LHCN-M2 (cell line): Measurements from ENCODE around the gene LRP1. TPM values are rescaled to one million over a fixed set of nuclear protein-coding genes. Genes with fewer than 3 reads are reported as not detected.
A peak's percentile ranks its signal among the peaks of the same experiment; 100 is the strongest.

Experiments
- DNase-seq: peaks from one replicate; pipeline ENCODE4 v3.0.0-alpha.2; 2012; ENCODE audit warnings: low read depth
- total RNA-seq: library from RNA; depleted of rRNA; stranded (reverse); fragments of >200 nt; gene quantifications from 2 replicates; pipeline ENCODE4 v1.2.3, GENCODE V29; 2014

Gene LRP1
- total RNA-seq, 1 experiment from 2014 or later: 89.0 TPM

DNA sequence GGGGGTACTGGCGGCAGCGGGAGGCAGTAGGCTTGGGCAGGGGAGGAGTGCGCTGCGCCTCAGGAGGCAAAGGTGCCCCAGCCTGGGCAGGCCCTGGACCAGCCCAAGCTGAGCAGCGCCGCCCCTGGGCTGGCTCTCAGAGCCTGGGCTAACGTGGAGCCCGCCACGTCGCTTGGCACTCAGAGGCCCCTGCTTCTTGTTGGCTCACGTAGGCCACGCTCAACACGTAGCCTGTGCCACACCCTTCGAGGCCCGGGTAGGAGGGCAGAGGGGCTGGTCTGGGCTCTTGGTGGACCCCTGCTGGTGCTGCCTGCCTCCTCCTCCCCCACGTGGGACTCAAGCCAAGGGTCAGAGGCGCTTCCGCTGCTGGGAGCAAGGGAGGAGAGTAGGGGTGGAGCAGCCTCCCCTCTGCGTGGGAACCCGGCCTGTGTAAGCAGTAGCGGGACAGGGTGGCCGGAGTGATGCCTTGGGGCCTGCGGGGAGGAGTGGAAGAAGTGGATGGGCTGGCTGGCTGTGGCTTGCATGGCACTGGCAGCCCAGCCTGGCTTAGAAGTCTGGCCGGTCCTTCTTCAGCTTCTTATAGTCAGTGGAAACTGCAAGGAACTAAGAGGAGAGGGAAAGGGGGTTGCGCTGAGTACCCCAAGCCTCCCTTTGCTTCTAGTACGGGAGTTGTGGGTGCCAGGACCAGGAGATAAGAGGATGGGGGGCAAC lies 106.9 kb downstream of the LRP1 start:
- DNase-seq: no peak

DNA sequence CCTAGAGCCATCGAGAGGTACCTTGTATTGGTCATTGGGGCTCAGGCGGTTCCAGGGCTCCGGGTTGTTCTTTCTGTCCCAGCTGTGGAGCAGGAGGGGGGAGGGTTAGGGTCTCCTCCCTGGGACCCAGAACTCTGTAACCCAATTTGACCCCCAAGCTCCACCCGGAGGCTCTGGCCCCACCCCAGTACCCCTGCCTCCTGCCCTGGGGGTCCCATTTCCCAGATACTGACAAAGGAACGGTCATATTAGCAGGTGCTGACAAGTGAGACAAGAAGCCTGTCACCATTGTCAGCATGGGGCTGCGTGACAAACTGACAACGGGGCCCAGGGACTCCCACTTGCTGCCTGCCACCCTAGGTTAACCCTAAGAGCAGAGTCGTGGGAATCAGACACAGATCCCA lies 107.4 kb downstream of the LRP1 start:
- DNase-seq: no peak

DNA sequence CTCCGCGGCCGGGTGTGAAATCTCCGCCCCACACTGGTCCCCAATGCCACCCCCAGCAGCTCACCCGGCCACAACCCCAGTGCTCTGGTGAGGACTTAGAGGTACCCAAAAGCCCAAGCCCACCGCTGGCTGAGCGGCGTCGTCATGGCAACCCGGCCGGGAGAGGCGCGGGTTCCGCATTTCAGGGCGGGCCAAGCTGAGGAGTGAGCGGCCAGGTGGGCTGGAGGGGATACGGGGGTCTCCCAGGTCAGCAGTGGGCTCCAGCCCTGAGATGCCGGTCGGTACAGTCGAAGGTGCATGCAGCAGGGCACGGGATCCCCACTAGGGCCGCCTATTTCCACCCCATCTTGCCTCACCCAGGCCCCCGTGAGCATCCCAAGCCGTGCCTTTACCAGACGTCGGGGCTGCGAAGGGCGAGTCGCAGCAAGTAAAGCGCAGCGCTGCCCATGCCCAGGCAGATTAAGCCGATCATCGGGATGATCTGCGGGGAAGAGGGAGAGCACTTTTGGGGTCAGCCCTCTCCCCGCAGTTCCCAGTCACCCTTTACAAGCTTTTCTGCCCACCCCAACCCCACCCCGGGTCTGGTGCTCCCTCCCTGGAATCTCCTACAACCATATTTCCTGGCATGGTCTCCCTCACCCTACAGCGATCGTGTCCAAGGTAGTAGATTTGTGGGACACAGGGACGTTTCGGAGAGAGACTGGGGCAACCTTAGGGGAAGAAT lies 108.1 kb downstream of the LRP1 start:
- no peak for DNase-seq

DNA sequence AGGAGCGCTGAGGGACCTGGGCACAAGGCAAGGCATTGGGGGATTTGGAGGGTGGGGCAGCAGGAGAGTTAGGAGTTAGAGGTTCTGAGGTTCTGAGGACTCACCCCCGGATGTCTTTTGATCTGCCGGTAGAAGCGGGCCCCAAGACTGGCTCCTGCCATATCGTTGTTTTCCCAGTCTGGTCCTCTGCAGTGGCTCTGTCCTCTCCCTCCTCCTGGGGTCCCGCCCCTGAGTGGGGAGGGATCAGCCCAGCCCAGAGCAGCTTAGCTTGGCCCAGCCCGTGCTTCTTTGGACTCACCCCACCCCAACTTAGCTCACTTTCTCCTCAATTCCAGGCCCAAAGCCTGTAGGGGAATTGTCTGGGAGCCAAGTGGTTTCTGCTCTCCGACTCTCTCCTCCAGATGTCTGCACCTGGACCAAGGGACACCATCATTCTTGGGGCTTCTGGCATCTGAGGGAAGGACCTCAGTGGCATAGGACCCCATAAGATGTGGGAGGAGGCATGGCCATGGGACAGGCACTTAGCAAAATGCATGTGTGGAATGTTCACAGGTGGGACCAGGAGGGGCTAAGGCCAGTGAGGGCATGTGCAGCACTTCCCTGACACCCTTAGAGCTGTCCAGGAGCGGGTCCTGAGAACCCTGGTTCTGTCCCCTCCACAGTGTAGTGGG lies 108.8 kb downstream of the LRP1 start:
- no peak for DNase-seq

DNA sequence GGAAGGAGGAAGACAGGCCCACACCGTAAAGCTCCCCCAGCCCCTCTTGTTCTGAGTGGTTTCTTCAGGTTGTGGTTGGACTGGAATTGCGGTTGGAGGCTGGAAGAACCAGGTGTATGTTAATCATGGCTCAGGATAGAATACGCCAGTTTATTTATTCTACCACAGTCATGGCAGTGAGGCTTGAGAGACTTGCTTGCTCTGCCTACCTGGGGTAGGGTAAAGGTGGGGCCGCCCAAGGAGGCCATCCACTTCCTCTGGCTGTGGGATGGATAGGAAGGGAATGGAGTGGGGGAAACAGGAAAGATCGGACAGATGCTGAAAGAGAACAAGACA lies 109.3 kb downstream of the LRP1 start:
- no peak for DNase-seq

DNA sequence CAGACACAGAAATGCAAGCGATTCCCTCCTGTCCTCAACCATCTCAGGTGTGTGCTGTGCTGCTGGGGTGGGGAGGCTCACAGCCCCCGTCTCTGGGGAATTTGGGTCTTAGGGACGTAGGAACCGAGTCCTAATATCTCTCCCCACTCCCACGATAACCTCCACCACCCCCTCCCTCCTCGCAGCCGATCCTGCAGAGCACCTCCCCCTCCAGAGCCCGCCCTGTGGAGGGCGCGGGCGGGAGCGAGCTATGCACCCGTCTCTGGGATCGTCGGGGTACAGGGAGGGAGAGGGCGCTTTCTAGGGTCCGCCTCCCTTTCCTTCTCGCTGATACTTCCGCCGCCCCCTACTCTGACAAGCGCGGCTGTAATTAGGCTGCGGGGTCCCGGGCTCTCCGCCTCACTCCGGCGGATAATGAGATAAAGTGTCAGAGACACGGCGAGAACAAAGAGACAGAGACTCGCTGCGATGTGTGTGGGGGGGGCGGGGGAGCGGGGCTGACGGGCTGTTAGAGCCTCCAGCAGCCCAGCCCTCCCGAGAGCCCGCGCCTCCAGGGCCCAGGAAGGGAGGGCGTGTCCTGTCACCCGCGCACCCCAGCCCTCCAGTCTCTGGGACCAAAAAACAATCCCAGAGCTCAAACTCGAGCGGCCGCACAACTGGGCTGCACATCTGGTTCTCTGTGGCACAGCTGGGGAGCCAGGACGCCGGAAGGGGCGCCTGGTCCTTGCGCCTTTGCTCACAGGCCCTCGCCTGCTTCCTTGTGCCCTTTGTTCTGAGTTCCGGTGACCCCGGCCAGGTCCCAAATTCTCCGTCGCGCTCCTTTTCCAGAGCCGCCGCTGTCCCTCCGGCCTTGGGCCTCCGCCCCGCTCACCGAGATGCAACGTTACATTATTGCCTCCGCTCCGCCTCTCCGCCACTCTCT lies 109.9 kb downstream of the LRP1 start:
- DNase-seq: no peak

DNA sequence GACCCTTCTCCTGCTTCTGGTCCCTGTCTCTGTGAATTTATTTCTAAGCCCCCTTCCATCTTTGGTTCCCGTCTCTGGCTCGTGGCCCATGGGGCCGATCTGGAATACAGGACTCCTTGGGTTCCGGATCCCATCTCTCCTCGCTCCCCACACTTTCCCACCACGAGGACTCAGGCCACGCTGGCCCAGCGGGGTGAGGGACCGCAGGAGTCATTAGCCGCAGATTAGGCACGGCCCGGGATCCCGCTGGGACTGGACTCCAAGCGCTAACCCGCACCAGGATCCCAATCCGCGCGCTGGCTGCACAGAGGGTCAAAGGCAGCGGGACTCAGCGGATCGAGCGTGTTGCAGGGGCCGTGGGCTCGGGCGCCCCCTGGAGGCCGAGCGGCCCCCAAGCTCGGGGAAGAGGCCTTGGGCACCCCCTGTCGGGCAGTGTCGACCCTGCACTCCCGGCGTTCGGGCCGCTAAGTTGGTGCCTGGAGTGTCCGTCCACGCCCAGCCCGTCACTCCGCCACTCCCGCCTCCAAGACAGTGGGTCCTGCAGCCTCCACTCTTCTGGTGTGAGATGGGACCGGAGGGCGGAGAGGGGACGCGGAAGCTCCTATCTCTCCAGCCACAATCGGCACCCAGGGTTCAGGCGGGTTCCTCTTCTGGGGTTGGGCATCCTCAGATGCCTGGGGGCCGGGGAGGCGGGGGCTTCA lies 110.7 kb downstream of the LRP1 start:
- DNase-seq: peak; percentile 81

DNA sequence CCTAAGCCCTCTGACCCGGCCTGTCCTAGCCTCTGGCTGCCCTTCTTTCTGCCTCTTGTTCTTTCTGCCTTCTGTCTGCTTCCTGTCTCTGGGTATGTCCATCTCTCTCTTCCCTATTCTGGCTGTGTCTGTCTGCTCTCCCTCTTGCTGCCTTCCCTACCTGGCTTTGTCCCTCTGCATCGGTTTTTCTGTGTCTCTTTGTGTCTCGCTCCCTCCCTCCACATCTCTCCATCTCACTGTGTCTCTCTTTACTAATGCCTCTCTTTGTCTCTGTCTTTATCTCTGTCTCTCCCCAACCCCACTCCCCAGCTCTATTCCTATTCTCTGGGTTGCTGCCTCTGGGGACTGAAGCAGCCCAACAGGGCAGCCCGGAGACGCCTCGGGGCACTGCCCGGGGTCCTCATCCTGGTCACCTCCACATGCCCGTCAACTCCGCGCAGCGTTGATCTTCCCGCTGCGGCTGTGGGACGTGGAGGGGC lies 111.3 kb downstream of the LRP1 start:
- no peak for DNase-seq

DNA sequence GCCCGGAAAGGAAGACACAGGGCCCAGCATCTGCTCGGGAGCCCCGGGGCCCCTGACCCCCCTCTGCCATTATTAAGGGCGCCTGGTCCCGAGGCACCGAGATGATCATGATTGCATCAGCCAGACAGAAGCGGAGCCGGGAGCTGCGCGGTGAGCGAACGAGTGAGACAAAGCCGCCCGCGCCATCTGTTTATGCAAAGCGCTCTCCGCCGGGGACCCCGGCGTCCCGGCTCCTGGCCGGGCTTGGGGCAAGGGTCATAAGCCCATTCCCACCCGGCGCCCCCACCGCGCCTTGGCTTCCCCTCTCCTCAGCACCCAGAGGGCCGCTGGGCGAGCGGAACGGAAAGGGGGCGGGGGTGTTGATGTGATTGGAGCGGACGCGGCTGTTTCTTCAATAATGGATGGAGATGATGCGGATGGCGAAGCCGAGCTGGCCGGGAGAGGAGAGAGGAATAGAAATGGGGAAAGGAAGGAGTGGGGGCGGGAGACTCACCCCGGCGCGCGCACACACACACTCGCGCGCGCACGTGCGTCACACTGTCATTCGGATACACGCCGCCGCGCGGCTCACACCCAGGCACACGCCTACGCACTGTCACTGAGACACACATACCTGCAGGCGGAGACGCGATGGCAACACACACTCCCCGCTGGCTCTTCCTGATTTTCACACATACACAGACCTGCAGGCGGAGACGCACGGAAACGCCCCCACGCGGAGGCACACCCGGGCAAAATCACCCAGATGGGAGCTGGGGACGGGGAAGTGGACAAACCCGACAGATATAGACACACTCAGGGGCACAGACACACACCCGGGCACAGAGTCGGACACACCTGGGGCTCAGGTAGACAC lies 112.0 kb downstream of the LRP1 start:
- peak; percentile 60 for DNase-seq

DNA sequence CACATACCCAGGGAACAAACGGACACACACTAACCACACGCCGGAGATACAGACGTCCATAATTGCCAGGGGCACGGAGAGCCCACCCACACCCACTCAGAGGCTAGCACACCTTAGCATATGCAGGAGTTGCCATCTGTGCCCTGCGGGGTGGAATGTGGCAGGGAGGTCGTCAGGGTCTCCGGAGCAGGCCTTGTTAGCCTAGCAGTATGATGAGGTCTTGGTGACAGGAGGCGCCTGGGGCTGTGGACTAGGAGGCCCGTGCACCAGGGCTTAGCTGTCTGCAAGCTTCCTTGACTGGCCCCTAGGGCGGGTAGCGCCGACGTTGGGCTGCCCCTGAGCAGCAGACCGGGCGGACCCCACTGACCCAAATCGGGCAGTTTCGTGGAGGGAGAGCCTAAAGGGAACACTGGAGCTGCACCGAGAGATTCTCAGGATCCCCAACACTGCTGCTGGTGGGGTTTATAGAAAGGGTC lies 112.7 kb downstream of the LRP1 start:
- DNase-seq: no peak

DNA sequence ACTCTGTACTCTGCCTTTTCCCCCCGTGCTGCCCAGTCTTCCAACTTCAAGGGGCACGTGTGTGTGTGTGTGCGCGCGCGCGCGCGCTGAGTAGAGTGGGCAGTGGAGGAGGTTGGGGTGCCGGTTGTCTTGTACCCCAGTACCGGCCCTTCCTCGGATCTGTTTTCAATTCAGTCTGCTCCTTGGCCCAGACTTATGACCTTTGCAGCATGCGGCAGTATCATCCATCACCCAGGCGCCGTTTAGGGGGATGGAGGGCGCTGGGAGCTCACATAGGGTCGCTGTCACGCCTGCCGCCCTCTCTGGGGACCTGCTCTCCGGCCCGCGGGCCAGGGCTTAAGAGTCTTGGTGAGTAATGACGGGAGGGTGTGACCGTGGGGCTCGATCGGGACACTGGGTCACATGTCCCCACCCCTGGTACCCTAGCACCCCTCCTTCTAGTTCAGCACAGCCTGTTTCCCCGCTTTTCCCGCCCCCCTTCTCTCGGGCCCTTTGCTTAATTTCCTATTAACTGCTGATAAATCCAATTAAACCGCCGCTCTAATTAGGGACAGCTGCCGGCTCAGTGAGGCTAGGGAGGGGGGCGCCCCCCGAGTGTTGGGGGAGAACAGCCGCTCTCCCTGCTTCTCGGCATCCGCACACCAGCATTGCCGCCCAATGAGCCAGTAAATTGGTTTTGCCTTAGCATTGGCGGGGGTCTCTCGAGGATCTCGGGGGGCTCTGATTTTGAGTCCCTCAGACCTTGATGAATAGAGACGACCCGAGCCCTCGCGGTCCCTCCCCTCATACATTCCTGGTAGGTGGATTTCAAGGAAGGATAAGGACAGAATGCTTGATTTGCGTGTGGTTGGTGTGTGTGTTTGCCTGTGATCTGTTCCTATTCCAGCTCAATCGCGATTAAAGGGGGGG lies 113.4 kb downstream of the LRP1 start:
- no peak for DNase-seq

DNA sequence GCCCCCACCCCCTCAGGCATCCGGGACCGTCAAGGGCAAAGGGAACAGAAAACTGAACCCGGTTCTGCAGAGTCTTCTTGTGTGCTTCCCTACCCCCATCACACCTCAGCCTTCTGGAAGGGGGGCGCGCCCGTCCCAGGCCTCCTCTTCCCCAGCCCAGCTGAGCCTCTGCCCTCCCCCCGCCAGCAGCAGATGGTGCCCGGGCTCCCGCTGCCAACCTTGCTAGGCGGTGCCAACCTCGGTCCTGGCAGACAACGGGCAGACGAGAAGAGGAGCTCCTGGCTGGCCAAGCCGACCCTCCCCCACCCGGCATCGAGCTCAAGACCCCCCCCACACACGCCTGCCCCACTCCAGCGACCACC lies 114.0 kb downstream of the LRP1 start:
- DNase-seq: no peak

DNA sequence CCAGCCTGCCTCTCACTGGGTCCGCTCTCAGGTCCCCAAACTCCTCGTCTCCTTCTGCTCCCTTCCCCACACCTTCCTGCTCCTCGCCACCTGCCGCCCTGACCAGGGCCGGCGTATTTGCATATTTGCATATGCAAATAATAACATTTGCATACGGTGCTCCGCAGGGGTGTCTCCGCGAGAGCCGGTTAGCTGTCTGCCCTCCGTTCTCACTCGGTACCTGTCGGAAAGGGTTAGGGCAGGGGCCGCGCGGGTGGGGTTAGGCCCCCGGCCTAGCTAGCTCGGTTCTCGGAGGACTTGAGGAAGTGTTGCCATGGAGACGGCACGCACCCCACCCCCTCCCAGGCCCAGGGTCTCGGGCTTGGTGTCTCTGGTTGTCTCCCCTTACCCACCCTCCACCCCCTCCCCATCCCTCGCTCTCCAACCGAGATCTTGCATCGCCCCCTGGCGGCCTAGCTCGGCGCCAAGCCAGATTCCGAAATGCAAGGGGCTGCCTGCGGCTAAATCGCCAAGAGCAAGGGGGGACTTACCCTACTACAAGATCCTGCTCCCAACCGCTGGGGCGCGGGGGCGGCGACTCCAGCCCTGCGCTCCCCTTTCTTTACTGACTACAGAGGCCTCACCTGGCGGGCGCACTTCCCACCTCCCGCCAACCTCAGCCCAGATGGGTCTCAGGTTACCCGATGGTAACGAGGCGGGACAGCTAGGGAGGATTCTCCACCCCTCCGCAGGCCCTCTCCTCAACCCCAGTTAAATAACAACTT lies 114.6 kb downstream of the LRP1 start:
- no peak for DNase-seq

DNA sequence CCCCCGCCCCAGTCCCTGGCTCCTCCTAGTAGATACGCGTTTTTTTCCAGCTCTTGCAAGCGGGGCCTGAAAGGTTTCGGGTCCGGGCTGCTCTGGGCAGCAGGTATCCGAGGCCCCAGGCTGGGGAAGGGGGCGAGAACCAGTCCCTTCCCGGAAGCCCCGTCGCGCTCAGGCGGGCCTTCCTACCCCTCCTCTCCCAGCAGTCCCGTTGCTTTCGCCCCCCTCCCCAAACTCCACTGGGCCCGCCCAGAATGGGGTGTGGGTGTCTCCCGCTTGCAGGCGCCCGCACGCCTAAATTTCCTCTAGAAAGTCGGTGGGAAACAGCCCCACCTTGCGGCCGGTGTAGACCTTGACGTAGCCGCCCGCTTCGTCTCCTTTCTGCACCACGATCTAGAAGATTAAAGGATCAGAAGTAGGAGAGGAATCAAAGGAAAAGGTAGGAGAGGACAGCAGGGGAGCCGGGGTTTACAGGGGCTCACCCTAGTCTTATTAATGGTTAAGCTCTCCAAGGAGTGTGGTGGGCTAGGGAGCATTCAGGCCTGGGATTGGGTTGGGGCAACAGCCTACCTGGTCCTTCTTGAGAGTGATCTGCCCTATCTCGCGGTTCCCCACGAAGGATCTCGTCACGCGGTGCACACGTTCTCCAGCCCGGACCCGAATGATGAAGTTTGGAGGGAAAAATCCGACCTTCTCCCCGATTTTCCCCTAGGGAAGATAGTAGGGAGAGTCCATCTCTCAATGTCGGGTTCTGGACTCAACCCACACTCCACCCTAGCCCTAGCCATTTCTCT lies 115.4 kb downstream of the LRP1 start:
- no peak for DNase-seq

DNA sequence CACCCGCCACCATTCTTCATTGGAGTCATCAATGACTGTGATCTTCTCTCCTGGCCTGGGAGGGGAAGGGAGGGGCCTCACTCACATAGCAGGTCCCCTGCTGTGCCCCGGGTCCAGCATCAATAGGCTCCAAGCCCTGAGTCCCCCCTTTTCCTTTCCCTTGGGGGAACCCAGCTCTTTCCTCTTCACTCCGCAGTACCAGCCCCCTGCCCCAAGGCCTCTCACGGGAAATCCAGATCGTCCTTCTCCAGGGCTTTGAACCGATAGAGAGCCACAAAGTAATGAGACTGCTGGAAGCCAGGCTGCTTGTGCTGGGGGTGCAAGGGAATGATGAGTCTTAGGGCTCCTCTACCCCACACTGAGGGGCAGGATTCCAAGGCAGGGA lies 116.0 kb downstream of the LRP1 start:
- no peak for DNase-seq

DNA sequence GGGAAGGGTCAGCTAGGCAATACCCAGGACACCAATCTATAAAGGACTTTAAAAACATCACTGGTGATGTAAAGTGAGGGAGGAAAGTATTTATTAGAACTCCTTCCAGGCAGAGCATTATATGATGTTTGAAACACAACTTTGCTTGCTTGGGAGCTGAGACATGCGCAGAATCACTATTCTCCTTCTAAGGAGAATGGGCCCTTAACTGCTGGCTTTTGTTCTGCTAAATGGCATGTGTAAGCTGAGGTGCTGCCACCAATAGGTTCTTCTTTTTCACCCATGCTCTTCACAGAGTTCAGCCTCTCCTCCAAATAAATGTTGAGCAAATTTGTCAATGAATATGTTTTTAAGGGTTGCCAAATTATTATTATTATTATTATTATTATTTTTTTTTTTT lies 118.8 kb downstream of the LRP1 start:
- DNase-seq: no peak
